Stimulated activated CD4-positive, alpha-beta T cell treated with anti-CD3 and anti-CD28 coated beads, Interleukin-12 subunit alpha, Interleukin-12 subunit beta, amount 100 ng/mL, for 4 hours (primary cell): ENCODE measurements around the gene PCNX1.
"Not testable (repeated sequence)": the region's sequence is repeated elsewhere in the genome, so short reads cannot be mapped to it uniquely, and the experiment has no call there.

Experiments used
- DNase-seq: peaks from one replicate; pipeline ENCODE4 v3.0.0-alpha.2; 2020

The PCNX1 gene

GRCh38 chr14:70972107-70972976 is 65.1 kb downstream of the PCNX1 start:
- peak; percentile 77 for DNase-seq

- no peak for DNase-seq
These were observed 69.3 kb downstream of the PCNX1 start for GRCh38 chr14:70976591-70976990.

- DNase-seq, result no peak
These were observed 74.0 kb downstream of the PCNX1 start for GRCh38 chr14:70981000-70981952.

GRCh38 chr14:70982200-70982599 is 74.9 kb downstream of the PCNX1 start:
- DNase-seq, result no peak

GRCh38 chr14:70987041-70987440 is 79.8 kb downstream of the PCNX1 start:
- DNase-seq, result no peak

GRCh38 chr14:70988452-70988851 is 81.2 kb downstream of the PCNX1 start:
- no peak for DNase-seq

- no peak for DNase-seq
These were observed 86.7 kb downstream of the PCNX1 start for GRCh38 chr14:70993931-70994330.

- DNase-seq, result no peak
These were observed 88.0 kb downstream of the PCNX1 start for GRCh38 chr14:70995211-70995610.

GRCh38 chr14:70995671-70996070 is 88.4 kb downstream of the PCNX1 start:
- no peak for DNase-seq

GRCh38 chr14:70999117-70999516 is 91.9 kb downstream of the PCNX1 start:
- no peak for DNase-seq

- no peak for DNase-seq
These were observed 92.8 kb downstream of the PCNX1 start for GRCh38 chr14:71000091-71000490.

GRCh38 chr14:71001742-71002141 is 94.5 kb downstream of the PCNX1 start:
- no peak for DNase-seq

- no peak for DNase-seq
These were observed 95.9 kb downstream of the PCNX1 start for GRCh38 chr14:71003156-71003555.

GRCh38 chr14:71004481-71004880 is 97.2 kb downstream of the PCNX1 start:
- DNase-seq, result no peak

GRCh38 chr14:71005076-71005475 is 97.8 kb downstream of the PCNX1 start:
- DNase-seq, result no peak

- DNase-seq, result no peak
These were observed 98.9 kb downstream of the PCNX1 start for GRCh38 chr14:71006200-71006563.

GRCh38 chr14:71011479-71011878 is 104.2 kb downstream of the PCNX1 start:
- no peak for DNase-seq

GRCh38 chr14:71012888-71013287 is 105.6 kb downstream of the PCNX1 start:
- DNase-seq, result no peak

- DNase-seq, result no peak
These were observed 106.4 kb downstream of the PCNX1 start for GRCh38 chr14:71013551-71014192.

- DNase-seq, result not testable (repeated sequence)
These were observed 112.7 kb downstream of the PCNX1 start for GRCh38 chr14:71019917-71020316.

GRCh38 chr14:71021347-71022011 is 114.2 kb downstream of the PCNX1 start:
- DNase-seq, result no peak

- DNase-seq, result no peak
These were observed 115.0 kb downstream of the PCNX1 start for GRCh38 chr14:71022012-71022869.
